PC-3 (cell line): ENCODE results near the gene HES1. TPM values are rescaled to one million over a fixed set of nuclear protein-coding genes. Genes with fewer than 3 reads are reported as not detected.

Experiments
- ATAC-seq: fragments of 200-7000 bp; cut with Tn5 transposase; 2 replicates; pipeline ENCODE4 v1.9.1; 2020; ENCODE audit warnings: mild to moderate bottlenecking, moderate library complexity
- BruUV-seq: library from RNA; stranded (reverse); fragments of 400-500 nt; replicated peaks from 2 replicates; lab custom pipeline; 2021; lab: Mats Ljungman, UMichigan
- CTCF ChIA-PET: fragments of 300-600 bp; sonication (Branson Sonifier 250); formaldehyde crosslinking; loops from one replicate; lab custom pipeline; 2022; ENCODE audit warnings: antibody characterized with exemption; lab: Charles Lee
- POLR2A ChIA-PET: fragments of 300-600 bp; sonication (Branson Sonifier 250); formaldehyde crosslinking; loops from one replicate; lab custom pipeline; 2022; ENCODE audit warnings: antibody characterized with exemption; ENCODE audit not compliant: unreplicated experiment; lab: Charles Lee
- DNase-seq: peaks from one replicate; pipeline ENCODE4 v3.0.0-alpha.2; 2015
- H2AFZ ChIP-seq: fragments of 300-600 bp; sonication (generic); 2 replicates; pipeline ENCODE4 v1.6.0; 2016; ENCODE audit warnings: antibody characterized with exemption, low read length
- H3F3A ChIP-seq: fragments of 300-600 bp; sonication (generic); one replicate; pipeline ENCODE4 v1.6.0; 2017; ENCODE audit warnings: antibody characterized with exemption, low read length, control low read depth, mild to moderate bottlenecking; ENCODE audit not compliant: unreplicated experiment
- H3K27ac ChIP-seq: fragments of 300-600 bp; sonication (generic); 2 replicates; pipeline ENCODE4 v1.5.1; 2016; ENCODE audit warnings: mild to moderate bottlenecking, low read length
- H3K27me3 ChIP-seq: fragments of 300-600 bp; sonication (generic); 2 replicates; pipeline ENCODE4 v1.6.1; 2016; ENCODE audit warnings: low read length, mixed read lengths
- H3K36me3 ChIP-seq: fragments of 300-600 bp; sonication (generic); 2 replicates; pipeline ENCODE4 v1.6.1; 2016; ENCODE audit warnings: low read depth, mixed run types, low read length, mixed read lengths
- H3K4me1 ChIP-seq: fragments of 300-600 bp; sonication (generic); 2 replicates; pipeline ENCODE4 v1.5.1; 2016; ENCODE audit warnings: low read length; ENCODE audit not compliant: insufficient read depth
- H3K4me2 ChIP-seq: fragments of 300-600 bp; sonication (generic); 2 replicates; pipeline ENCODE4 v1.6.0; 2016; ENCODE audit warnings: low read length
- H3K4me3 ChIP-seq: fragments of 300-600 bp; sonication (generic); 2 replicates; pipeline ENCODE4 v1.5.1; 2016; ENCODE audit warnings: mild to moderate bottlenecking, low read length, mixed read lengths
- H3K79me2 ChIP-seq: fragments of 300-600 bp; sonication (generic); 2 replicates; pipeline ENCODE4 v1.6.1; 2017; ENCODE audit warnings: low read length, mixed read lengths
- H3K9ac ChIP-seq: fragments of 300-600 bp; sonication (generic); 2 replicates; pipeline ENCODE4 v1.6.0; 2016; ENCODE audit warnings: mild to moderate bottlenecking, low read length
- H3K9me2 ChIP-seq: fragments of 300-600 bp; sonication (generic); replicated peaks from 2 replicates; pipeline ENCODE4 v1.6.1; 2016; ENCODE audit warnings: mixed run types, low read length, mixed read lengths
- H3K9me3 ChIP-seq: fragments of 300-600 bp; sonication (generic); 2 replicates; pipeline ENCODE4 v1.6.1; 2016; ENCODE audit warnings: low read length, mixed read lengths
- H4K20me1 ChIP-seq: fragments of 300-600 bp; sonication (generic); 2 replicates; pipeline ENCODE4 v1.6.1; 2016; ENCODE audit warnings: low read length, mixed read lengths
- EZH2 ChIP-seq: fragments of 300-600 bp; sonication (generic); IDR thresholded peaks from one replicate; pipeline ENCODE4 v1.6.1; 2017; ENCODE audit warnings: antibody characterized with exemption, mild to moderate bottlenecking, low read length; ENCODE audit not compliant: unreplicated experiment
- EZH2phosphoT487 ChIP-seq: fragments of 300-600 bp; sonication (generic); IDR thresholded peaks from 2 replicates; pipeline ENCODE4 v1.6.1; 2018; ENCODE audit warnings: mild to moderate bottlenecking, antibody characterized with exemption, low read length, borderline replicate concordance
- intact Hi-C: fragments of 100-400 bp; cut with micrococcal nuclease; formaldehyde crosslinking; loops from 2 replicates; pipeline ENCODE4 v1.9.0; 2023
- total RNA-seq: library from RNA; depleted of rRNA; stranded (reverse); fragments of >200 nt; gene quantifications from 2 replicates; pipeline ENCODE4 v1.2.3, GENCODE V29; 2014
- TF ChIP-seq, protein P1 (sequence below): fragments of 300-600 bp; sonication (generic); conservative IDR thresholded peaks from 2 replicates; pipeline ENCODE4 v1.5.1; 2017; ENCODE audit warnings: antibody characterized with exemption, low read depth, mild to moderate bottlenecking, low read length

The HES1 gene
- total RNA-seq, 1 experiment from 2014 or later, result 906 TPM

DNA sequence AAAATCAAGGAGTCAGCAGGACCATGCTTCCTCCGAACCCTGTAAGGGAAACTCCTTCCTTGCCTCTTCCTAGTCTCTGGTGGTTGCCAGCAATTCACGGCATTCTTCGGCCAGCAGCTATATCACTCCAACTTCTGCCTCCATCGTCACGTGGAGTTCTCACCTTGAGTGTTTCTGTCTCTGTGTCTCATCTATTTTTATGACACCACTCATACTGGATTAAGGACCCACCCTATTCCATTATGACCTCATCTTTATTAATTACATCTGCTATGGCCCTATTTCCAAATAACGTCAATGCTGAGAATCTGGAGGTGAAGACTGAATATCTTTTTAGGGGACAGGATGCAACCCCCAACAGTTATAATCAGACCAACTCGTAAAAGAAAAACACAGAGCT is 21.8 kb upstream of the HES1 start:
- ATAC-seq, result no peak
- H3K36me3 ChIP-seq, result no peaks in the 10 kb centered on the region
- no peaks in the 10 kb centered on the region for H3K9me2 ChIP-seq
- no peak overlapping the region for H2AFZ ChIP-seq
- no peak overlapping the region for H3K4me3 ChIP-seq
- no peaks in the 10 kb centered on the region for H4K20me1 ChIP-seq
- H3K27me3 ChIP-seq, result no peaks in the 10 kb centered on the region
- ChIA-PET CTCF (no interaction called here), POLR2A (no interaction called here)
- no peak overlapping the region for H3K9ac ChIP-seq
- no peak for TF ChIP-seq EZH2phosphoT487
- H3K27ac ChIP-seq, result no peak overlapping the region
- peaks cover 13% of the 10 kb centered on the region for H3K4me1 ChIP-seq
- intact Hi-C loops, result no loop called here
- H3F3A ChIP-seq, result no peaks in the 10 kb centered on the region
- DNase-seq, result no peak
- H3K9me3 ChIP-seq, result no peaks in the 10 kb centered on the region
- no peak overlapping the region for H3K4me2 ChIP-seq
- no TSS peak for BruUV-seq
- H3K79me2 ChIP-seq, result no peaks in the 10 kb centered on the region

DNA sequence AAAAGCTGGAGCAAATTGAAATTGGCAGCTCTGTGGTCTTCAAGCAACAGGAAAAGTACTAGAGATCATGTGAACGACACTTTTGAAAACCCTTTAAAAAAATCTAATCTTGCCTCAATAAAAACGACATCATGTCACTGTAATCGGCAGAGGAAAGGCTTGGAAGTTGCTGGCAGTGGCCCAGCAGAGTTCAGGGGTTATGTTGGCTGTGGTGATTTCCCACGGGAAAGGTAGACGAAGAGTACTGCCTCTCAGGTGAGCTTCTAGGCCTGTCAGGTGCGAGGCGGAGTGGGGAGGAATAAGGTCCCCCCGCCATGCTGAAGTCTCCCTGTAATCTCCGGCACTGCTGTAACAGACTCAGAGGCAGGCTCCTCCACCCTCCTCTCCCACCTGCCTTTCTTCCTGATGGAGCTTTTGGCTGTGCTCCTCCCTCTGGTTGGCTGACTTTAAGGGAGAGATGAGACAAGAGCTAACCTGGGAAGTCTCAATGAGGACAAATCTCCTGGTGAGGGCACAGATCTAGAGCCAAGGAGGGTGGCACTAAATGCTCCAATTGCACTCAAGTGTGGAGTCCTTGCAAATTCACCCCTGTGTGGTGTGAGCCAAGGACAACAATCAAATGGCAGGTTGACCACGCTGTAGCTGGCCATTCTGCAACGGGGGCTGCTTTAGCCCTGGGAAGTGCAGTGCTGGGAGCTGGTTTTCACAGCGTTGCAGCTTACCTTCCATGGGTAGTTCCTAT is 18.7 kb upstream of the HES1 start:
- Histone ChIP-seq H3K9me2 (no peaks in the 10 kb centered on the region), H3F3A (no peaks in the 10 kb centered on the region), H3K4me1 (peaks cover 31% of the 10 kb centered on the region), H3K4me3 (no peak overlapping the region), H4K20me1 (no peaks in the 10 kb centered on the region), H3K27ac (no peak overlapping the region), H3K9me3 (no peaks in the 10 kb centered on the region), H2AFZ (no peak overlapping the region), H3K27me3 (no peaks in the 10 kb centered on the region), H3K79me2 (no peaks in the 10 kb centered on the region), H3K9ac (no peak overlapping the region), H3K4me2 (no peak overlapping the region), H3K36me3 (no peaks in the 10 kb centered on the region)
- ATAC-seq (no peak), DNase-seq (no peak)
- BruUV-seq, result no TSS peak
- no peak for TF ChIP-seq EZH2
- TF ChIP-seq, protein P1, sequence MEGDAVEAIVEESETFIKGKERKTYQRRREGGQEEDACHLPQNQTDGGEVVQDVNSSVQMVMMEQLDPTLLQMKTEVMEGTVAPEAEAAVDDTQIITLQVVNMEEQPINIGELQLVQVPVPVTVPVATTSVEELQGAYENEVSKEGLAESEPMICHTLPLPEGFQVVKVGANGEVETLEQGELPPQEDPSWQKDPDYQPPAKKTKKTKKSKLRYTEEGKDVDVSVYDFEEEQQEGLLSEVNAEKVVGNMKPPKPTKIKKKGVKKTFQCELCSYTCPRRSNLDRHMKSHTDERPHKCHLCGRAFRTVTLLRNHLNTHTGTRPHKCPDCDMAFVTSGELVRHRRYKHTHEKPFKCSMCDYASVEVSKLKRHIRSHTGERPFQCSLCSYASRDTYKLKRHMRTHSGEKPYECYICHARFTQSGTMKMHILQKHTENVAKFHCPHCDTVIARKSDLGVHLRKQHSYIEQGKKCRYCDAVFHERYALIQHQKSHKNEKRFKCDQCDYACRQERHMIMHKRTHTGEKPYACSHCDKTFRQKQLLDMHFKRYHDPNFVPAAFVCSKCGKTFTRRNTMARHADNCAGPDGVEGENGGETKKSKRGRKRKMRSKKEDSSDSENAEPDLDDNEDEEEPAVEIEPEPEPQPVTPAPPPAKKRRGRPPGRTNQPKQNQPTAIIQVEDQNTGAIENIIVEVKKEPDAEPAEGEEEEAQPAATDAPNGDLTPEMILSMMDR, result no peak
- no peak for TF ChIP-seq EZH2phosphoT487
- POLR2A ChIA-PET, result interaction anchor here (0.5 to 0.6 kb wide), 2 partner anchors 13 to 1554 kb away, joined by 3 read pairs; no protein-coding TSS in a partner anchor
- intact Hi-C loops, result no loop called here
- CTCF ChIA-PET, result no interaction called here

GRCh38 chr3:194118920-194119319 is 17.0 kb upstream of the HES1 start:
- Histone ChIP-seq H3K79me2 (no peaks in the 10 kb centered on the region), H4K20me1 (no peaks in the 10 kb centered on the region), H3K9me2 (no peaks in the 10 kb centered on the region), H3K4me2 (no peak overlapping the region), H3K9ac (no peak overlapping the region), H3K9me3 (no peaks in the 10 kb centered on the region), H3K27ac (no peak overlapping the region), H3K36me3 (no peaks in the 10 kb centered on the region), H3K4me3 (no peak overlapping the region), H2AFZ (no peak overlapping the region), H3K4me1 (peaks cover 37% of the 10 kb centered on the region), H3K27me3 (no peaks in the 10 kb centered on the region), H3F3A (no peaks in the 10 kb centered on the region)
- TF ChIP-seq EZH2phosphoT487, result no peak
- TF ChIP-seq, protein P1, result no peak
- TF ChIP-seq EZH2, result no peak
- ATAC-seq, result no peak
- DNase-seq, result no peak
- BruUV-seq, result no TSS peak
- ChIA-PET CTCF (no interaction called here), POLR2A (no interaction called here)
- intact Hi-C loops, result no loop called here
